H9 (cell line): ENCODE measurements around the gene SCUBE1. TPM values are rescaled to one million over a fixed set of nuclear protein-coding genes. Genes with fewer than 3 reads are reported as not detected.

Experiments used
- DNase-seq: peaks from one replicate; pipeline ENCODE4 v3.0.0-alpha.2; 2017
- H2AFZ ChIP-seq: one replicate; pipeline ENCODE4 v1.6.1; 2013; ENCODE audit warnings: mild to moderate bottlenecking, low read length, control low read depth, moderate library complexity
- H2AK5ac ChIP-seq: 2 replicates; pipeline ENCODE4 v1.6.1; 2013; ENCODE audit warnings: low read length, control low read depth, mixed read lengths; ENCODE audit not compliant: insufficient read length
- H2BK120ac ChIP-seq: one replicate; pipeline ENCODE4 v1.6.1; 2013; ENCODE audit warnings: low read depth, mild to moderate bottlenecking, low read length, control low read depth, inconsistent platforms; ENCODE audit not compliant: poor library complexity, severe bottlenecking
- H2BK12ac ChIP-seq: 2 replicates; pipeline ENCODE4 v1.6.1; 2013; ENCODE audit warnings: low read length, control low read depth, mixed read lengths, low read depth; ENCODE audit not compliant: insufficient read length
- H2BK15ac ChIP-seq: 2 replicates; pipeline ENCODE4 v1.6.1; 2013; ENCODE audit warnings: low read depth, low read length, control low read depth
- H2BK20ac ChIP-seq: one replicate; pipeline ENCODE4 v1.6.1; 2013; ENCODE audit warnings: low read depth, mild to moderate bottlenecking, low read length, control low read depth, inconsistent platforms; ENCODE audit not compliant: poor library complexity, severe bottlenecking
- H2BK5ac ChIP-seq: 2 replicates; pipeline ENCODE4 v1.6.1; 2013; ENCODE audit warnings: low read length, control low read depth, mixed read lengths; ENCODE audit not compliant: insufficient read length
- H3K14ac ChIP-seq: 2 replicates; pipeline ENCODE4 v1.6.1; 2013; ENCODE audit warnings: low read length, control low read depth; ENCODE audit not compliant: insufficient read depth
- H3K18ac ChIP-seq: 2 replicates; pipeline ENCODE4 v1.6.1; 2013; ENCODE audit warnings: low read depth, mild to moderate bottlenecking, mixed read lengths, low read length, control low read depth; ENCODE audit not compliant: insufficient read length
- H3K23ac ChIP-seq: 2 replicates; pipeline ENCODE4 v1.6.1; 2013; ENCODE audit warnings: low read length, control low read depth, mixed read lengths, low read depth; ENCODE audit not compliant: insufficient read length
- H3K23me2 ChIP-seq: 2 replicates; pipeline ENCODE4 v1.6.1; 2013; ENCODE audit warnings: low read depth, mild to moderate bottlenecking, mixed read lengths, low read length, control low read depth; ENCODE audit not compliant: insufficient read length, poor library complexity, severe bottlenecking
- H3K27ac ChIP-seq: 2 replicates; pipeline ENCODE4 v1.5.1; 2013; ENCODE audit warnings: low read length, control low read depth, mixed read lengths, low read depth; ENCODE audit not compliant: insufficient read length
- H3K27me3 ChIP-seq: 2 replicates; pipeline ENCODE4 v1.6.1; 2013; ENCODE audit warnings: low read length, control low read depth, inconsistent platforms; ENCODE audit not compliant: insufficient read depth
- H3K4ac ChIP-seq: 2 replicates; pipeline ENCODE4 v1.6.1; 2013; ENCODE audit warnings: low read depth, mild to moderate bottlenecking, control low read depth, inconsistent platforms, low read length, moderate library complexity
- H3K4me1 ChIP-seq: 2 replicates; pipeline ENCODE4 v1.6.1; 2013; ENCODE audit warnings: low read length, control low read depth, inconsistent platforms; ENCODE audit not compliant: insufficient read depth
- H3K4me2 ChIP-seq: 2 replicates; pipeline ENCODE4 v1.6.1; 2013; ENCODE audit warnings: low read length, control low read depth, mixed read lengths; ENCODE audit not compliant: insufficient read length, insufficient read depth
- H3K56ac ChIP-seq: 2 replicates; pipeline ENCODE4 v1.6.1; 2013; ENCODE audit warnings: low read depth, mild to moderate bottlenecking, mixed read lengths, low read length, control low read depth; ENCODE audit not compliant: insufficient read length
- H3K79me1 ChIP-seq: 2 replicates; pipeline ENCODE4 v1.6.1; 2013; ENCODE audit warnings: low read depth, mild to moderate bottlenecking, moderate library complexity, low read length, control low read depth, inconsistent platforms; ENCODE audit not compliant: insufficient read depth, poor library complexity, severe bottlenecking
- H3K79me2 ChIP-seq: 2 replicates; pipeline ENCODE4 v1.6.1; 2013; ENCODE audit warnings: low read length, control low read depth, inconsistent platforms; ENCODE audit not compliant: insufficient read depth
- H3K9ac ChIP-seq: 2 replicates; pipeline ENCODE4 v1.6.1; 2013; ENCODE audit warnings: low read length, control low read depth, mixed read lengths; ENCODE audit not compliant: insufficient read length; ENCODE audit errors: extremely low read depth
- H3K9me3 ChIP-seq: one replicate; pipeline ENCODE4 v1.6.1; 2013; ENCODE audit warnings: low read depth, low read length, inconsistent platforms; ENCODE audit not compliant: control insufficient read depth
- H3T11ph ChIP-seq: one replicate; pipeline ENCODE4 v1.6.1; 2013; ENCODE audit warnings: mild to moderate bottlenecking, low read length, control low read depth, inconsistent platforms
- H4K20me1 ChIP-seq: one replicate; pipeline ENCODE4 v1.6.1; 2013; ENCODE audit not compliant: control insufficient read depth, insufficient read length, insufficient read depth
- H4K5ac ChIP-seq: 2 replicates; pipeline ENCODE4 v1.6.1; 2013; ENCODE audit warnings: low read depth, mild to moderate bottlenecking, mixed read lengths, low read length, control low read depth; ENCODE audit not compliant: insufficient read length
- H4K8ac ChIP-seq: replicated peaks from 2 replicates; pipeline ENCODE4 v1.6.1; 2013; ENCODE audit warnings: low read length, control low read depth, mixed read lengths, low read depth; ENCODE audit not compliant: insufficient read length
- H4K91ac ChIP-seq: 2 replicates; pipeline ENCODE4 v1.6.1; 2013; ENCODE audit warnings: low read depth, mild to moderate bottlenecking, moderate library complexity, mixed read lengths, low read length, control low read depth; ENCODE audit not compliant: insufficient read length
- H3K27ac Mint-ChIP-seq, 3 experiments: 2 replicates in 2 of 3; 3 replicates in 1 of 3; pipeline ENCODE4 v1.8.0; 2020 to 2021; ENCODE audit warnings: mixed read lengths in 3 of 3, mild to moderate bottlenecking in 1 of 3, moderate library complexity in 1 of 3
- H3K27me3 Mint-ChIP-seq: 2 replicates; pipeline ENCODE4 v1.8.0; 2021; ENCODE audit warnings: low read depth, mild to moderate bottlenecking, moderate library complexity, mixed read lengths
- H3K36me3 Mint-ChIP-seq, 3 experiments: 2 replicates in 2 of 3; 3 replicates in 1 of 3; pipeline ENCODE4 v1.8.0; 2020 to 2021; ENCODE audit warnings: low read depth in 3 of 3, mixed read lengths in 3 of 3; ENCODE audit not compliant: insufficient read depth in 1 of 3
- H3K4me1 Mint-ChIP-seq, 2 experiments: 2 replicates each; pipeline ENCODE4 v1.8.0; 2020; ENCODE audit warnings: mixed read lengths in 2 of 2
- H3K4me3 Mint-ChIP-seq, 2 experiments: 2 replicates in 1 of 2; 3 replicates in 1 of 2; pipeline ENCODE4 v1.8.0; 2020 to 2021; ENCODE audit warnings: mild to moderate bottlenecking in 2 of 2, mixed read lengths in 2 of 2, moderate library complexity in 1 of 2
- H3K9me3 Mint-ChIP-seq, 2 experiments: 2 replicates in 1 of 2; 3 replicates in 1 of 2; pipeline ENCODE4 v1.8.0; 2020; ENCODE audit warnings: mild to moderate bottlenecking in 2 of 2, mixed read lengths in 2 of 2, moderate library complexity in 1 of 2
- WGBS: extraction: QIAGEN DNeasy Blood & Tissue Kit; methylation state at CpG from one replicate; pipeline ENCODE4 v1.1.7; 2013; ENCODE audit warnings: missing lambda C conversion rate, low lambda C conversion rate, mixed read lengths; ENCODE audit not compliant: insufficient read length; ENCODE audit errors: extremely low coverage; 5-methylcytosine and 5-hydroxymethylcytosine counted together
- total RNA-seq: library from RNA; stranded (reverse); gene quantifications from 2 replicates; pipeline ENCODE4 v1.2.1, GENCODE V29; 2021
- TF ChIP-seq, protein P1 (sequence below): fragments of 200-600 bp; sonication (generic); conservative IDR thresholded peaks from 3 replicates; pipeline ENCODE4 v1.8.0; 2021; ENCODE audit warnings: antibody characterized with exemption, mild to moderate bottlenecking

Gene SCUBE1
- total RNA-seq, 1 experiment from 2014 or later, result 1.2 TPM

- H3K9me3 Mint-ChIP-seq, result no peaks in the 10 kb centered on the region
- no peak overlapping the region for H3K18ac ChIP-seq
- no peak overlapping the region for H4K91ac ChIP-seq
- H2AFZ ChIP-seq, result no peak overlapping the region
- no peaks in the 10 kb centered on the region for H3K23me2 ChIP-seq
- H3K23ac ChIP-seq, result no peak overlapping the region
- H3K9me3 ChIP-seq, result no peaks in the 10 kb centered on the region
- H2BK12ac ChIP-seq, result no peak overlapping the region
- H3K4me2 ChIP-seq, result no peak overlapping the region
- peaks cover 20 to 77% (median 66%) of the 10 kb centered on the region in 3 experiments; a peak in 6 of 7 replicates for H3K36me3 Mint-ChIP-seq
- TF ChIP-seq, protein P1, sequence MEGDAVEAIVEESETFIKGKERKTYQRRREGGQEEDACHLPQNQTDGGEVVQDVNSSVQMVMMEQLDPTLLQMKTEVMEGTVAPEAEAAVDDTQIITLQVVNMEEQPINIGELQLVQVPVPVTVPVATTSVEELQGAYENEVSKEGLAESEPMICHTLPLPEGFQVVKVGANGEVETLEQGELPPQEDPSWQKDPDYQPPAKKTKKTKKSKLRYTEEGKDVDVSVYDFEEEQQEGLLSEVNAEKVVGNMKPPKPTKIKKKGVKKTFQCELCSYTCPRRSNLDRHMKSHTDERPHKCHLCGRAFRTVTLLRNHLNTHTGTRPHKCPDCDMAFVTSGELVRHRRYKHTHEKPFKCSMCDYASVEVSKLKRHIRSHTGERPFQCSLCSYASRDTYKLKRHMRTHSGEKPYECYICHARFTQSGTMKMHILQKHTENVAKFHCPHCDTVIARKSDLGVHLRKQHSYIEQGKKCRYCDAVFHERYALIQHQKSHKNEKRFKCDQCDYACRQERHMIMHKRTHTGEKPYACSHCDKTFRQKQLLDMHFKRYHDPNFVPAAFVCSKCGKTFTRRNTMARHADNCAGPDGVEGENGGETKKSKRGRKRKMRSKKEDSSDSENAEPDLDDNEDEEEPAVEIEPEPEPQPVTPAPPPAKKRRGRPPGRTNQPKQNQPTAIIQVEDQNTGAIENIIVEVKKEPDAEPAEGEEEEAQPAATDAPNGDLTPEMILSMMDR, result no peak
- no peak overlapping the region for H3K4me3 Mint-ChIP-seq
- no peaks in the 10 kb centered on the region for H3K4me1 ChIP-seq
- no peaks in the 10 kb centered on the region for H3K79me2 ChIP-seq
- no peak overlapping the region for H3K4ac ChIP-seq
- no peak overlapping the region for H2BK20ac ChIP-seq
- no peak overlapping the region for H2BK15ac ChIP-seq
- H3K56ac ChIP-seq, result no peak overlapping the region
- no peaks in the 10 kb centered on the region for H3K27me3 Mint-ChIP-seq
- no peaks in the 10 kb centered on the region for H3K4me1 Mint-ChIP-seq
- no peak overlapping the region for H4K8ac ChIP-seq
- no peak overlapping the region for H3K14ac ChIP-seq
- no peak overlapping the region for H2AK5ac ChIP-seq
- WGBS, result no CpG with 5 or more reads among the region's 9 CpGs
- H3K27me3 ChIP-seq, result no peaks in the 10 kb centered on the region
- no peak overlapping the region; a peak in 1 of 7 replicates for H3K27ac Mint-ChIP-seq
- H2BK120ac ChIP-seq, result no peak overlapping the region
- no peak overlapping the region for H3K9ac ChIP-seq
- no peak overlapping the region for H2BK5ac ChIP-seq
- no peaks in the 10 kb centered on the region for H3K79me1 ChIP-seq
- no peak for DNase-seq
- H4K20me1 ChIP-seq, result no peaks in the 10 kb centered on the region
- no peak overlapping the region for H3T11ph ChIP-seq
- no peak overlapping the region for H4K5ac ChIP-seq
- no peak overlapping the region for H3K27ac ChIP-seq
Observed at GRCh38 chr22:43173566-43173965, 169.6 kb downstream of the SCUBE1 start.
